ENCODE results near the gene PPARG.

PPARG gene

GRCh38 chr3:12309716-12310115 lies 20.8 kb downstream of the PPARG start:
- DNase-seq (ENCODE audit: low read depth in 4 of 4, low spot score in 1 of 4): no peak

- no peak for DNase-seq (ENCODE audit: low read depth in 4 of 4, low spot score in 1 of 4)
Measured at GRCh38 chr3:12312010-12312409, 23.1 kb downstream of the PPARG start.

GRCh38 chr3:12313519-12313918 lies 24.6 kb downstream of the PPARG start:
- DNase-seq (ENCODE audit: low read depth in 4 of 4, low spot score in 1 of 4): no peak

- no peak for DNase-seq (ENCODE audit: low read depth in 4 of 4, low spot score in 1 of 4)
Measured at GRCh38 chr3:12316253-12316652, 27.4 kb downstream of the PPARG start.

GRCh38 chr3:12316729-12317351 lies 28.0 kb downstream of the PPARG start:
- no peak for DNase-seq (ENCODE audit: low read depth in 4 of 4, low spot score in 1 of 4)

- DNase-seq (ENCODE audit: low read depth in 4 of 4, low spot score in 1 of 4): no peak
Measured at GRCh38 chr3:12317914-12318313, 29.0 kb downstream of the PPARG start.

- DNase-seq (ENCODE audit: low read depth in 4 of 4, low spot score in 1 of 4): no peak
Measured at GRCh38 chr3:12318758-12319621, 30.1 kb downstream of the PPARG start.

GRCh38 chr3:12321015-12321414 lies 32.1 kb downstream of the PPARG start:
- no peak for DNase-seq (ENCODE audit: low read depth in 4 of 4, low spot score in 1 of 4)

GRCh38 chr3:12323237-12323636 lies 34.4 kb downstream of the PPARG start:
- DNase-seq (ENCODE audit: low read depth in 4 of 4, low spot score in 1 of 4): no peak

- DNase-seq (ENCODE audit: low read depth in 4 of 4, low spot score in 1 of 4): no peak
Measured at GRCh38 chr3:12325586-12326515, 37.0 kb downstream of the PPARG start.

GRCh38 chr3:12327021-12327420 lies 38.2 kb downstream of the PPARG start:
- DNase-seq (ENCODE audit: low read depth in 4 of 4, low spot score in 1 of 4): no peak

GRCh38 chr3:12328132-12328836 lies 39.4 kb downstream of the PPARG start:
- DNase-seq (ENCODE audit: low read depth in 4 of 4, low spot score in 1 of 4): no peak

- DNase-seq (ENCODE audit: low read depth in 4 of 4, low spot score in 1 of 4): no peak
Measured at GRCh38 chr3:12328837-12329462, 40.1 kb downstream of the PPARG start.

- DNase-seq (ENCODE audit: low read depth in 4 of 4, low spot score in 1 of 4): no peak
Measured at GRCh38 chr3:12334786-12335185, 45.9 kb downstream of the PPARG start.

- DNase-seq (ENCODE audit: low read depth in 4 of 4, low spot score in 1 of 4): no peak
Measured at GRCh38 chr3:12335421-12335820, 46.6 kb downstream of the PPARG start.

GRCh38 chr3:12336099-12336498 lies 47.2 kb downstream of the PPARG start:
- no peak for DNase-seq (ENCODE audit: low read depth in 4 of 4, low spot score in 1 of 4)

GRCh38 chr3:12338595-12339546 lies 50.0 kb downstream of the PPARG start:
- no peak for DNase-seq (ENCODE audit: low read depth in 4 of 4, low spot score in 1 of 4)

- no peak for DNase-seq (ENCODE audit: low read depth in 4 of 4, low spot score in 1 of 4)
Measured at GRCh38 chr3:12339701-12340480, 51.0 kb downstream of the PPARG start.

- DNase-seq (ENCODE audit: low read depth in 4 of 4, low spot score in 1 of 4): no peak
Measured at GRCh38 chr3:12340506-12340905, 51.6 kb downstream of the PPARG start.

All from stimulated activated CD4-positive, alpha-beta T cell treated with anti-CD3 and anti-CD28 coated beads, Interleukin-1b, Interleukin-23, amount 100 ng/mL, for 24 hours (primary cell).